Lower leg skin (tissue), 4 donors: ENCODE measurements around the gene PHEX. TPM values are rescaled to one million over a fixed set of nuclear protein-coding genes. Genes with fewer than 3 reads are reported as not detected.

ENCODE experiments used
- DNase-seq, 2 donors: peaks; one replicate each; pipeline ENCODE4 v3.0.0-alpha.2; 2019; ENCODE audit warnings: low spot score in 2 of 2
- H3K4me3 ChIP-seq: fragments of 200-600 bp; sonication (generic); 2 replicates; pipeline ENCODE4 v1.5.1; 2017; ENCODE audit warnings: mild to moderate bottlenecking, low read depth; ENCODE audit not compliant: poor library complexity, severe bottlenecking
- CTCF ChIP-seq, 3 donors: fragments of 450-650 bp; IDR thresholded peaks; one replicate each; pipeline ENCODE4 v1.5.1; 2016; ENCODE audit warnings: antibody characterized with exemption in 3 of 3, mild to moderate bottlenecking in 3 of 3, moderate library complexity in 2 of 3
- POLR2A ChIP-seq, 2 donors: fragments of 450-650 bp; IDR thresholded peaks; one replicate each; pipeline ENCODE4 v1.6.1; 2016 to 2017; ENCODE audit warnings: antibody characterized with exemption in 2 of 2, mild to moderate bottlenecking in 1 of 2, moderate library complexity in 1 of 2
- WGBS, 2 donors: methylation state at CpG; one replicate each; pipeline ENCODE4 v1.1.5; 2018; 5-methylcytosine and 5-hydroxymethylcytosine counted together
- intact Hi-C: fragments of 100-400 bp; cut with DNase I; formaldehyde crosslinking; loops from one replicate; pipeline ENCODE4 v1.15.0; 2023; ENCODE audit warnings: low total_unique reads
- total RNA-seq, 4 donors: library from RNA; depleted of rRNA; stranded (reverse); fragments of >200 nt; gene quantifications; one replicate each; pipeline ENCODE4 v1.1.0, GENCODE V29; 2016

The PHEX gene
- total RNA-seq, 4 donors from 2014 or later, result 0.08 to 1.6 (median 0.10) TPM; not detected in 1

- peak in 1 of 2 donors; percentile 58 for DNase-seq
- WGBS, 2 donors, result 53 to 70% methylated on average over 10 of the region's 10 CpGs
- intact Hi-C loops, result no loop called here
- TF ChIP-seq CTCF (IDR thresholded peaks at IDR 0.05) (no peak), POLR2A (IDR thresholded peaks at IDR 0.05) (no peak)
- no peak overlapping the region for H3K4me3 ChIP-seq
These were observed 86.2 kb downstream of the PHEX start for GRCh38 chrX:22118161-22118830.

GRCh38 chrX:22121161-22121560, 89.0 kb downstream of the PHEX start:
- WGBS, 2 donors, result 65 to 92% methylated on average over 3 of the region's 3 CpGs
- TF ChIP-seq POLR2A (IDR thresholded peaks at IDR 0.05) (no peak), CTCF (IDR thresholded peaks at IDR 0.05) (no peak)
- no peak overlapping the region for H3K4me3 ChIP-seq
- DNase-seq, result peak in 1 of 2 donors; percentile 48
- intact Hi-C loops, result no loop called here

GRCh38 chrX:22122510-22122909, 90.4 kb downstream of the PHEX start:
- peak; percentile 50 to 81 for DNase-seq
- intact Hi-C loops, result no loop called here
- 7 to 40% methylated on average over 2 of the region's 2 CpGs for WGBS, 2 donors
- no peak for TF ChIP-seq CTCF (IDR thresholded peaks at IDR 0.05)
- no peak for TF ChIP-seq POLR2A (IDR thresholded peaks at IDR 0.05)
- no peak overlapping the region for H3K4me3 ChIP-seq

- TF ChIP-seq CTCF (IDR thresholded peaks at IDR 0.05), result no peak
- no peak for TF ChIP-seq POLR2A (IDR thresholded peaks at IDR 0.05)
- 36 to 62% methylated on average over 6 of the region's 6 CpGs for WGBS, 2 donors
- H3K4me3 ChIP-seq, result no peak overlapping the region
- intact Hi-C loops, result no loop called here
- peak; percentile 18 to 78 for DNase-seq
These were observed 92.0 kb downstream of the PHEX start for GRCh38 chrX:22124098-22124497.

- intact Hi-C loops, result no loop called here
- TF ChIP-seq CTCF (IDR thresholded peaks at IDR 0.05) (no peak), POLR2A (IDR thresholded peaks at IDR 0.05) (no peak)
- H3K4me3 ChIP-seq, result no peak overlapping the region
- DNase-seq, result no peak
- 57 to 100% methylated on average over 1 of the region's 1 CpG for WGBS, 2 donors
These were observed 93.4 kb downstream of the PHEX start for GRCh38 chrX:22125481-22125880.

- DNase-seq, result no peak
- no peak for TF ChIP-seq POLR2A (IDR thresholded peaks at IDR 0.05)
- no peak for TF ChIP-seq CTCF (IDR thresholded peaks at IDR 0.05)
- H3K4me3 ChIP-seq, result no peak overlapping the region
- 44 to 64% methylated on average over 1 of the region's 1 CpG for WGBS, 2 donors
- intact Hi-C loops, result no loop called here
These were observed 94.2 kb downstream of the PHEX start for GRCh38 chrX:22126327-22126726.
